Lower lobe of right lung (tissue), 2 donors: ENCODE measurements around the gene BRD3OS. TPM values are rescaled to one million over a fixed set of nuclear protein-coding genes. Genes with fewer than 3 reads are reported as not detected.

Experiments
- ATAC-seq, 2 donors: fragments of 200-7000 bp; cut with Tn5 transposase; one replicate each; pipeline ENCODE4 v1.9.1; 2020 to 2022; ENCODE audit warnings: mild to moderate bottlenecking in 2 of 2, moderate library complexity in 2 of 2
- DNase-seq: peaks from one replicate; pipeline ENCODE4 v3.0.0-alpha.2; 2020
- H3K27ac ChIP-seq: fragments of 200-600 bp; one replicate; pipeline ENCODE4 v1.8.0; 2022
- H3K27me3 ChIP-seq: fragments of 200-600 bp; one replicate; pipeline ENCODE4 v1.8.0; 2022; ENCODE audit warnings: low read depth
- H3K36me3 ChIP-seq: fragments of 200-600 bp; one replicate; pipeline ENCODE4 v1.8.0; 2022; ENCODE audit warnings: mild to moderate bottlenecking
- H3K4me1 ChIP-seq: fragments of 200-600 bp; one replicate; pipeline ENCODE4 v1.8.0; 2022
- H3K4me3 ChIP-seq: fragments of 200-600 bp; one replicate; pipeline ENCODE4 v1.8.0; 2022; ENCODE audit warnings: mild to moderate bottlenecking
- H3K9me3 ChIP-seq: fragments of 200-600 bp; one replicate; pipeline ENCODE4 v1.8.0; 2022
- CTCF ChIP-seq: fragments of 200-600 bp; IDR thresholded peaks from one replicate; pipeline ENCODE4 v1.8.0; 2022; ENCODE audit warnings: antibody characterized with exemption, mild to moderate bottlenecking
- intact Hi-C: fragments of 100-400 bp; cut with DNase I; formaldehyde crosslinking; loops from one replicate; pipeline ENCODE4 v1.11.0; 2022
- total RNA-seq: library from RNA; stranded (reverse); fragmentation: NEBNext Ultra II Directional; extraction: Animal tissue kit (Norgen Biotek cat#: 25700); gene quantifications from one replicate; pipeline ENCODE4 v1.2.1, GENCODE V29; 2021
- donor health status: DM: no; HTN: yes; CAD: no; lungs with severe emphysema.

Gene BRD3OS
- total RNA-seq, 1 donor from 2014 or later, result 15.6 TPM

- peaks cover 43% of the 10 kb centered on the region for H3K4me1 ChIP-seq
These were observed 28.9 kb downstream of the BRD3OS start for GRCh38 chr9:134053941-134054761.

GRCh38 chr9:134054891-134055811 is 29.9 kb downstream of the BRD3OS start:
- Histone ChIP-seq H3K27me3 (no peaks in the 10 kb centered on the region), H3K27ac (peak overlapping the region; percentile 73), H3K36me3 (peaks cover 35% of the 10 kb centered on the region), H3K4me1 (peaks cover 53% of the 10 kb centered on the region), H3K4me3 (no peak overlapping the region), H3K9me3 (no peaks in the 10 kb centered on the region)
- intact Hi-C loops, result no loop called here
- peak; percentile 41 for DNase-seq
- TF ChIP-seq CTCF, result no peak
- peak; percentile 1 to 5 for ATAC-seq

More at GRCh38 chr9:134053941-134054761, 28.9 kb downstream of the BRD3OS start:
- TF ChIP-seq CTCF, result no peak
- ATAC-seq (no peak), DNase-seq (peak; percentile 39)
- Histone ChIP-seq H3K27me3 (no peaks in the 10 kb centered on the region), H3K4me3 (no peak overlapping the region), H3K36me3 (peaks cover 45% of the 10 kb centered on the region), H3K27ac (no peak overlapping the region), H3K9me3 (no peaks in the 10 kb centered on the region)
- intact Hi-C loops, result no loop called here

GRCh38 chr9:134055981-134056461 is 30.7 kb downstream of the BRD3OS start:
- H3K27me3 ChIP-seq, result no peaks in the 10 kb centered on the region
- H3K4me1 ChIP-seq, result peaks cover 62% of the 10 kb centered on the region
- intact Hi-C loops, result no loop called here
- peak; percentile 90 for DNase-seq
- no peak overlapping the region for H3K4me3 ChIP-seq
- peaks cover 27% of the 10 kb centered on the region for H3K36me3 ChIP-seq
- H3K27ac ChIP-seq, result peak overlapping the region; percentile 73
- H3K9me3 ChIP-seq, result no peaks in the 10 kb centered on the region
- no peak for TF ChIP-seq CTCF
- ATAC-seq, result peak; percentile 91 to 92

GRCh38 chr9:134056483-134057306 is 31.4 kb downstream of the BRD3OS start:
- ATAC-seq, result peak in 1 of 2 donors; percentile 30
- peak; percentile 53 for DNase-seq
- no peaks in the 10 kb centered on the region for H3K9me3 ChIP-seq
- intact Hi-C loops, result no loop called here
- no peaks in the 10 kb centered on the region for H3K27me3 ChIP-seq
- peaks cover 20% of the 10 kb centered on the region for H3K36me3 ChIP-seq
- H3K4me3 ChIP-seq, result no peak overlapping the region
- H3K4me1 ChIP-seq, result peaks cover 68% of the 10 kb centered on the region
- peak overlapping the region; percentile 73 for H3K27ac ChIP-seq
- no peak for TF ChIP-seq CTCF

- no peak for TF ChIP-seq CTCF
- Histone ChIP-seq H3K4me1 (peaks cover 74% of the 10 kb centered on the region), H3K4me3 (no peak overlapping the region), H3K27me3 (no peaks in the 10 kb centered on the region), H3K36me3 (peaks cover 14% of the 10 kb centered on the region), H3K27ac (no peak overlapping the region), H3K9me3 (no peaks in the 10 kb centered on the region)
- intact Hi-C loops, result no loop called here
- DNase-seq (no peak), ATAC-seq (no peak)
These were observed 32.0 kb downstream of the BRD3OS start for GRCh38 chr9:134057307-134057657.
